IMR-90 (cell line): ENCODE measurements around the gene FOXR1. TPM values are rescaled to one million over a fixed set of nuclear protein-coding genes. Genes with fewer than 3 reads are reported as not detected.

ENCODE experiments used
- ATAC-seq: fragments of 200-7000 bp; cut with Tn5 transposase; 2 replicates; pipeline ENCODE4 v1.9.1; 2020; ENCODE audit warnings: low read depth, mild to moderate bottlenecking, moderate library complexity
- BruUV-seq: library from RNA; stranded (reverse); fragments of 400-500 nt; replicated peaks from 2 replicates; lab custom pipeline; 2021; lab: Mats Ljungman, UMichigan
- CTCF ChIA-PET: fragments of 300-600 bp; formaldehyde crosslinking; extraction: SDS; loops from one replicate; lab custom pipeline; 2021; ENCODE audit warnings: antibody characterized with exemption; lab: Yijun Ruan, JAX
- POLR2A ChIA-PET: fragments of 300-600 bp; sonication (Branson Sonifier 250); formaldehyde crosslinking; loops from one replicate; lab custom pipeline; 2022; ENCODE audit warnings: antibody characterized with exemption; ENCODE audit not compliant: unreplicated experiment; lab: Charles Lee
- DNase-seq: peaks from one replicate; pipeline ENCODE4 v3.0.0; 2013
- H2AFZ ChIP-seq: replicated peaks from 2 replicates; pipeline ENCODE3; 2013; ENCODE audit warnings: low read length, mild to moderate bottlenecking; ENCODE audit not compliant: poor library complexity
- H2AK5ac ChIP-seq: 2 replicates; pipeline ENCODE4 v1.6.1; 2013; ENCODE audit warnings: low read depth, low read length, inconsistent platforms
- H2AK9ac ChIP-seq: replicated peaks from 2 replicates; pipeline ENCODE3; 2013; ENCODE audit warnings: mild to moderate bottlenecking, low read depth, low read length, moderate library complexity; ENCODE audit not compliant: poor library complexity
- H2BK120ac ChIP-seq: 2 replicates; pipeline ENCODE4 v1.6.1; 2013; ENCODE audit warnings: low read depth, low read length, inconsistent platforms
- H2BK15ac ChIP-seq: 3 replicates; pipeline ENCODE4 v1.6.1; 2013; ENCODE audit warnings: low read depth, low read length, inconsistent platforms
- H2BK20ac ChIP-seq: 2 replicates; pipeline ENCODE4 v1.6.1; 2013; ENCODE audit warnings: low read depth, mild to moderate bottlenecking, inconsistent platforms, low read length, moderate library complexity
- H2BK5ac ChIP-seq: 2 replicates; pipeline ENCODE4 v1.6.1; 2013; ENCODE audit warnings: mild to moderate bottlenecking, low read depth, low read length, inconsistent platforms; ENCODE audit not compliant: poor library complexity, severe bottlenecking
- H3K14ac ChIP-seq: replicated peaks from 2 replicates; pipeline ENCODE4 v1.6.1; 2013; ENCODE audit warnings: low read depth, low read length, inconsistent platforms
- H3K18ac ChIP-seq: 2 replicates; pipeline ENCODE4 v1.6.1; 2013; ENCODE audit warnings: low read depth, low read length, control low read depth
- H3K23ac ChIP-seq: 2 replicates; pipeline ENCODE4 v1.6.1; 2013; ENCODE audit warnings: low read depth, low read length, inconsistent platforms
- H3K27ac ChIP-seq: 2 replicates; pipeline ENCODE4 v1.5.1; 2013; ENCODE audit warnings: mild to moderate bottlenecking, control low read depth, low read length; ENCODE audit not compliant: insufficient read depth
- H3K27me3 ChIP-seq: 2 replicates; pipeline ENCODE4 v1.6.1; 2013; ENCODE audit warnings: low read length; ENCODE audit not compliant: control insufficient read depth, insufficient read depth
- H3K36me3 ChIP-seq: 2 replicates; pipeline ENCODE4 v1.6.1; 2013; ENCODE audit warnings: low read length, mixed read lengths; ENCODE audit not compliant: control insufficient read depth, insufficient read depth
- H3K4ac ChIP-seq: 2 replicates; pipeline ENCODE4 v1.6.1; 2013; ENCODE audit warnings: low read depth, low read length, inconsistent platforms
- H3K4me1 ChIP-seq: 2 replicates; pipeline ENCODE4 v1.6.1; 2013; ENCODE audit warnings: low read length, mixed read lengths; ENCODE audit not compliant: control insufficient read depth, insufficient read depth
- H3K4me2 ChIP-seq: 2 replicates; pipeline ENCODE4 v1.6.1; 2013; ENCODE audit warnings: low read depth, mild to moderate bottlenecking, control low read depth, low read length, moderate library complexity
- H3K4me3 ChIP-seq: 2 replicates; pipeline ENCODE4 v1.5.1; 2013; ENCODE audit warnings: low read depth, mild to moderate bottlenecking, control low read depth, low read length, moderate library complexity; ENCODE audit not compliant: insufficient read depth
- H3K56ac ChIP-seq: 2 replicates; pipeline ENCODE4 v1.6.1; 2013; ENCODE audit warnings: low read length, inconsistent platforms; ENCODE audit not compliant: insufficient read depth; ENCODE audit errors: extremely low read depth
- H3K79me1 ChIP-seq, 2 experiments: 2 replicates each; pipeline ENCODE4 v1.6.1; 2013; ENCODE audit warnings: low read length in 2 of 2, inconsistent platforms in 1 of 2, low read depth in 1 of 2
- H3K9ac ChIP-seq: 2 replicates; pipeline ENCODE4 v1.6.1; 2013; ENCODE audit warnings: low read depth, low read length, control low read depth
- H3K9me1 ChIP-seq: 2 replicates; pipeline ENCODE4 v1.6.1; 2013; ENCODE audit warnings: low read length, inconsistent platforms; ENCODE audit not compliant: insufficient read depth
- H3K9me3 ChIP-seq: 2 replicates; pipeline ENCODE4 v1.6.1; 2013; ENCODE audit warnings: low read length; ENCODE audit not compliant: control insufficient read depth, insufficient read depth
- H4K20me1 ChIP-seq: 2 replicates; pipeline ENCODE4 v1.6.1; 2013; ENCODE audit warnings: low read length, inconsistent platforms; ENCODE audit not compliant: insufficient read depth
- H4K5ac ChIP-seq: 2 replicates; pipeline ENCODE4 v1.6.1; 2013; ENCODE audit warnings: mild to moderate bottlenecking, low read depth, low read length, control low read depth
- H4K8ac ChIP-seq, 2 experiments: 2 replicates each; pipeline ENCODE4 v1.6.1; 2013; ENCODE audit warnings: low read depth in 2 of 2, low read length in 2 of 2, control low read depth in 1 of 2, inconsistent platforms in 1 of 2
- H4K91ac ChIP-seq: 2 replicates; pipeline ENCODE4 v1.6.1; 2013; ENCODE audit warnings: low read depth, low read length, inconsistent platforms; ENCODE audit not compliant: insufficient read depth
- FOS ChIP-seq: fragments of 150-350 bp; IDR thresholded peaks from 2 replicates; pipeline ENCODE4 v1.6.1; 2016; ENCODE audit warnings: low read depth, low read length
- MAFK ChIP-seq: IDR thresholded peaks from 2 replicates; pipeline ENCODE4 v1.6.1; 2012; ENCODE audit warnings: low read depth, low read length, improper control_type of control experiment
- MAZ ChIP-seq: IDR thresholded peaks from 2 replicates; pipeline ENCODE4 v1.6.1; 2012; ENCODE audit warnings: low read depth, mild to moderate bottlenecking, low read length, improper control_type of control experiment, moderate library complexity, borderline replicate concordance
- NFE2L2 ChIP-seq: fragments of 150-350 bp; IDR thresholded peaks from 2 replicates; pipeline ENCODE4 v1.6.1; 2016; ENCODE audit warnings: low read depth, mild to moderate bottlenecking, low read length
- POLR2A ChIP-seq: IDR thresholded peaks from 2 replicates; pipeline ENCODE4 v1.6.1; 2012; ENCODE audit warnings: mild to moderate bottlenecking, low read depth, low read length
- RAD21 ChIP-seq: IDR thresholded peaks from 2 replicates; pipeline ENCODE4 v1.6.1; 2012; ENCODE audit warnings: low read length, improper control_type of control experiment
- RCOR1 ChIP-seq: IDR thresholded peaks from 2 replicates; pipeline ENCODE4 v1.6.1; 2012; ENCODE audit warnings: mild to moderate bottlenecking, low read length, improper control_type of control experiment; ENCODE audit not compliant: insufficient replicate concordance
- SMC3 ChIP-seq: fragments of 150-350 bp; IDR thresholded peaks from 2 replicates; pipeline ENCODE4 v1.6.1; 2016; ENCODE audit warnings: low read depth, mild to moderate bottlenecking, antibody characterized with exemption, low read length, moderate library complexity
- WGBS, 2 experiments: methylation state at CpG; one replicate each; pipeline versions ENCODE4 v1.1.5 to v1.1.7; 2013; ENCODE audit warnings: missing lambda C conversion rate in 2 of 2; ENCODE audit not compliant: insufficient read length in 1 of 2; ENCODE audit errors: extremely low coverage in 2 of 2; 5-methylcytosine and 5-hydroxymethylcytosine counted together
- dilution Hi-C: fragments of 300-500 bp; cut with HindIII; formaldehyde crosslinking; loops from one replicate; pipeline ENCODE4 v1.14.3; 2018; ENCODE audit warnings: low sequenced_read_pairs; ENCODE audit not compliant: unreplicated experiment
- in situ Hi-C: fragments of 300-500 bp; cut with MboI; formaldehyde crosslinking; loops from 3 replicates; pipeline ENCODE4 v1.14.3; 2019; ENCODE audit warnings: low sequenced_read_pairs, inconsistent platforms, mixed read lengths
- intact Hi-C: fragments of 100-400 bp; cut with micrococcal nuclease; formaldehyde crosslinking; loops from 2 replicates; pipeline ENCODE4 v1.10.0; 2022
- polyA plus RNA-seq, 3 experiments: library from polyadenylated mRNA; depleted of rRNA; stranded (reverse); fragments of >200 nt; gene quantifications; 2 replicates each; pipeline ENCODE4 v1.2.3, GENCODE V29; 2012; ENCODE audit warnings: low replicate concordance in 1 of 3
- total RNA-seq: library from RNA; depleted of rRNA; stranded (reverse); fragments of >200 nt; gene quantifications from 2 replicates; pipeline ENCODE4 v1.2.3, GENCODE V29; 2012
- TF ChIP-seq, protein P1 (sequence below): fragments of 150-350 bp; IDR thresholded peaks from 2 replicates; pipeline ENCODE4 v1.6.1; 2016; ENCODE audit warnings: low read depth, mild to moderate bottlenecking, low read length, moderate library complexity, borderline replicate concordance
- TF ChIP-seq, protein P2 (sequence below): conservative IDR thresholded peaks from 2 replicates; pipeline ENCODE4 v1.5.1; 2012; ENCODE audit warnings: mild to moderate bottlenecking, low read depth, low read length, improper control_type of control experiment
- TF ChIP-seq, protein P3 (sequence below): fragments of 150-350 bp; IDR thresholded peaks from 2 replicates; pipeline ENCODE4 v1.6.1; 2017; ENCODE audit warnings: mild to moderate bottlenecking, antibody characterized with exemption, low read length, low read depth

FOXR1 gene
- total and polyA plus RNA-seq, 2 of the 4 experiments (the other 2 are of a cell fraction), result not detected

DNA sequence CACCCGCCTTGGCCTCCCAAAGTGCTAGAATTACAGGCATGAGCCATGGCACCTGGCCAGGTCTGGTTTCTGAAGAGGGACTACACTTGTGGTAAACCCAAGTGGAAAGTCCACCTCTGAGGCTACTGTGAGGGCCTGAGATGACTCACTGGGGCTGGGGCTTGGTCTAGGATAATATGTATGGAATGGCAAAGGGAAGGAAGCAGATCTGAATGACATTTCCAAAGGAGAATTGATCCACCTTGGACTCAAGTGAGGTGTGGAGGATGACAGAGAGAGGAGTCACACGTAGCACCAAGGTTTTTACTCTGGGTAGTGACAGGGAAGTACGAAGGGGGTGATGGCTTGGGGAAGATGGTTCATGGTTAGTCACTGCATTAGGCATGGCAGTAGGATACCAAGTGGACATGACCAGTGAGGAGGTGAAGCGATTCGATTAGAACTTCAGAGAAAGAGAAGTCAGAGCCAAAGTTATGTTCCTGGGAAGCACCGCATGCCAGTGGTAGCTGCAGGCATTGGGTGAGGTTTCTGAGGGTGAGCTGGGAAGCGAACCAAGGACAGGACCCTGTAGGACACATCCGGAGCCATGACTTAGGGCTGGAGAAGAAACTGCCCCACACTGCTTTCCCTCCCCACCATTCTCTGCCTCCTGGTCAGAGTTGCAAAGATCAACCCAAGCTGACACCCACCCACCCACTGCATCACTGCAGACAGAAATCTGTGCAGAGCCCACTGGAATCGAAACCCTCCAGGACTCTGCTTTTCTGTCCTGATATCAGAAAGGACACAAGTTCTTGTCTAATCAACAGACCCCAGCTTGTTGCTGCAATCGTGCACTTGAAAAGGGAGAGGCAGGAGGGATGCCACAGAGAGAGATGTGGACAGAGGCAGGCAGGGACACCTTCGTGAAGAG lies 32.8 kb upstream of the FOXR1 start (continued):
- TF ChIP-seq NFE2L2 (no peak), RCOR1 (no peak)

DNA sequence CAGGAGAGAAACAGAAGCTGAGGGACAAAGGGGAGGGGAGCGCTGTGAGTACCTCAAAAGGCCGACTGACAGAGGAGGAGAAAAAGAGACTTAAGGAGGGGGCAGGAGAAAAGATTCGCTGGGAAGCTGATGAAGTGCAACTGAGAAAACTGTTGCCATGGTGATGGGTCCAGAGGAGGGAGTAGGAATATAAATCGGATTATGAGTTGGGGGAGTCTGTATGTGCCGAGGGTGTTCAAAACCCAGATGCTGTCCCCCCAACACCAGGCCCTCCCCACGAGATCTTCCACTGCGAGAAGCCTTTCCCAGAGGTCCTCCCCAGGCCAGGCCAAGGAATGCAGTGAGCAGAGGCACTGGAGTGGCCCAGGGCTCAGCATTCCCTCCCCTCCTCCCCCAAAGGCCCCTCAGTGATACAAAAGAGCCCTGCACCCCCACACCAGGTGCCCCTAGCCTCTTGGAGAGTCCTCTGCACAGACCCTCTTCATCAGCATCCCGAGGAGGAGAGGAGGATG lies 32.1 kb upstream of the FOXR1 start:
- Histone ChIP-seq H2BK120ac (no peak overlapping the region), H3K36me3 (no peaks in the 10 kb centered on the region), H3K4me3 (no peak overlapping the region), H3K4ac (no peak overlapping the region; the same call in 1 of the 2 replicates), H2AFZ (peak overlapping the region; percentile 48), H3K9ac (no peak overlapping the region), H2BK5ac (no peak overlapping the region), H4K8ac (no peak overlapping the region; a peak in 1 of 4 replicates), H2AK9ac (no peak overlapping the region), H3K79me1 (no peaks in the 10 kb centered on the region), H2AK5ac (peak overlapping the region; percentile 24; the same call in 1 of the 2 replicates), H2BK20ac (no peak overlapping the region), H3K56ac (no peak overlapping the region), H2BK15ac (no peak overlapping the region), H3K18ac (no peak overlapping the region), H3K4me1 (peaks cover 4% of the 10 kb centered on the region; the same call in 1 of the 2 replicates), H3K9me3 (no peaks in the 10 kb centered on the region), H3K14ac (no peak overlapping the region), H4K91ac (no peak overlapping the region), H3K27me3 (peaks cover 2% of the 10 kb centered on the region), H4K5ac (no peak overlapping the region), H3K23ac (no peak overlapping the region), H3K4me2 (no peak overlapping the region), H3K27ac (no peak overlapping the region), H3K9me1 (peaks cover 7% of the 10 kb centered on the region), H4K20me1 (peaks cover 4% of the 10 kb centered on the region; the same call in 1 of the 2 replicates)
- intact Hi-C loops (no loop called here), dilution Hi-C loops (no loop called here), in situ Hi-C loops (loop anchor here (5.0 kb wide), 1 partner anchor 37 kb away; no protein-coding TSS in a partner anchor)
- DNase-seq (no peak), ATAC-seq (no peak)
- POLR2A ChIA-PET, result no interaction called here
- no TSS peak for BruUV-seq
- CTCF ChIA-PET, result interaction anchor here (0.6 kb wide), 1 partner anchor 346 kb away, joined by 3 read pairs; no protein-coding TSS in a partner anchor
- WGBS, 2 experiments, result 48% methylated on average over 3 of the region's 8 CpGs; no CpG with 5 or more reads in 1 of the 2 experiments
- TF ChIP-seq POLR2A (no peak), SMC3 (no peak), FOS (no peak), MAZ (no peak), RCOR1 (no peak), RAD21 (no peak), MAFK (no peak)
- TF ChIP-seq, protein P1, sequence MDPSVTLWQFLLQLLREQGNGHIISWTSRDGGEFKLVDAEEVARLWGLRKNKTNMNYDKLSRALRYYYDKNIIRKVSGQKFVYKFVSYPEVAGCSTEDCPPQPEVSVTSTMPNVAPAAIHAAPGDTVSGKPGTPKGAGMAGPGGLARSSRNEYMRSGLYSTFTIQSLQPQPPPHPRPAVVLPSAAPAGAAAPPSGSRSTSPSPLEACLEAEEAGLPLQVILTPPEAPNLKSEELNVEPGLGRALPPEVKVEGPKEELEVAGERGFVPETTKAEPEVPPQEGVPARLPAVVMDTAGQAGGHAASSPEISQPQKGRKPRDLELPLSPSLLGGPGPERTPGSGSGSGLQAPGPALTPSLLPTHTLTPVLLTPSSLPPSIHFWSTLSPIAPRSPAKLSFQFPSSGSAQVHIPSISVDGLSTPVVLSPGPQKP, result no peak
- TF ChIP-seq, protein P2, sequence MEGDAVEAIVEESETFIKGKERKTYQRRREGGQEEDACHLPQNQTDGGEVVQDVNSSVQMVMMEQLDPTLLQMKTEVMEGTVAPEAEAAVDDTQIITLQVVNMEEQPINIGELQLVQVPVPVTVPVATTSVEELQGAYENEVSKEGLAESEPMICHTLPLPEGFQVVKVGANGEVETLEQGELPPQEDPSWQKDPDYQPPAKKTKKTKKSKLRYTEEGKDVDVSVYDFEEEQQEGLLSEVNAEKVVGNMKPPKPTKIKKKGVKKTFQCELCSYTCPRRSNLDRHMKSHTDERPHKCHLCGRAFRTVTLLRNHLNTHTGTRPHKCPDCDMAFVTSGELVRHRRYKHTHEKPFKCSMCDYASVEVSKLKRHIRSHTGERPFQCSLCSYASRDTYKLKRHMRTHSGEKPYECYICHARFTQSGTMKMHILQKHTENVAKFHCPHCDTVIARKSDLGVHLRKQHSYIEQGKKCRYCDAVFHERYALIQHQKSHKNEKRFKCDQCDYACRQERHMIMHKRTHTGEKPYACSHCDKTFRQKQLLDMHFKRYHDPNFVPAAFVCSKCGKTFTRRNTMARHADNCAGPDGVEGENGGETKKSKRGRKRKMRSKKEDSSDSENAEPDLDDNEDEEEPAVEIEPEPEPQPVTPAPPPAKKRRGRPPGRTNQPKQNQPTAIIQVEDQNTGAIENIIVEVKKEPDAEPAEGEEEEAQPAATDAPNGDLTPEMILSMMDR, result no peak
- TF ChIP-seq, protein P3, sequence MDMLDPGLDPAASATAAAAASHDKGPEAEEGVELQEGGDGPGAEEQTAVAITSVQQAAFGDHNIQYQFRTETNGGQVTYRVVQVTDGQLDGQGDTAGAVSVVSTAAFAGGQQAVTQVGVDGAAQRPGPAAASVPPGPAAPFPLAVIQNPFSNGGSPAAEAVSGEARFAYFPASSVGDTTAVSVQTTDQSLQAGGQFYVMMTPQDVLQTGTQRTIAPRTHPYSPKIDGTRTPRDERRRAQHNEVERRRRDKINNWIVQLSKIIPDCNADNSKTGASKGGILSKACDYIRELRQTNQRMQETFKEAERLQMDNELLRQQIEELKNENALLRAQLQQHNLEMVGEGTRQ, result no peak
